Anterior cingulate cortex (tissue), 58 donors: ENCODE results near the gene RREB1.

Experiments used
- DNase-seq, 58 donors: peaks; one replicate each; lab custom pipeline; 2025; lab: John Stamatoyannopoulos, UW

The RREB1 gene

GRCh38 chr6:7183707-7184106 lies 75.9 kb downstream of the RREB1 start:
- no peak for DNase-seq

DNA sequence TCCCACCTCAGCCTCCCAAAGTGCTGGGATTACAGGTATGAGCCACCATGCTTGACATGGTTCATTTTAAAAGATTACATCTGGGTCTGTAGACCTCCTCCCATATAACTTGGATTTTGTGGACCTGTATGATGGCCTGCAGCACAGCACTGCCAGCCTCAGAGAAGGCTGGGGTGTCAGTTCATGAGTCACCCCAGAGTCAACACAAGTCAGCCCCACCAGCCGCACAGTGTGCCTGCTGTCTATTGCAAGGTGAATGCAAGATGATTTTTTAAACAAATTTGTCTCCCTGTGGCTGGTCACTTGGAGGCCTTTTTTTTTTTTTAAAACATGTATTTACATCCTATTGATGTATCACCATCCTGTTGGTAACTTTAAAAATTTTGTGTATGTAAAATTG lies 76.7 kb downstream of the RREB1 start:
- DNase-seq, result no peak

DNA sequence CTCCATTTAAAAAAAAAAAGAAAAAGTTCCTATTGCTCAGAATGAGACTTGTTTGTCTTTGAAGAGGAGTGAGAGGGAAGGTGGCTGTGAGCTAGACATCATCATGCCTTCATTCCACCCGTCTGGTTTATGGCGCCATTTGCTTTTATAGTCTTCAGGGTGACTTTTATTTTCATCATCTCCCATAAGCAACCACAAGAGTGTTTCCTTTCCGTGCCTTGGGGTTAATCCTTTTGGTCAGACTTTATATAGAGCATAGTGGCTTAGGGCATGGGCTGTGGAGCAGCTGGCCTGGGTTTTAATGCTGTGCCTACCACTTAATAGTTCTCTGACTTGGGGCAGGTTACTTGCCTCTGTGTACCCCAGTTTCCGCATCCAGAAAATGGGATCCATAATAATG lies 77.8 kb downstream of the RREB1 start:
- DNase-seq, result no peak

DNA sequence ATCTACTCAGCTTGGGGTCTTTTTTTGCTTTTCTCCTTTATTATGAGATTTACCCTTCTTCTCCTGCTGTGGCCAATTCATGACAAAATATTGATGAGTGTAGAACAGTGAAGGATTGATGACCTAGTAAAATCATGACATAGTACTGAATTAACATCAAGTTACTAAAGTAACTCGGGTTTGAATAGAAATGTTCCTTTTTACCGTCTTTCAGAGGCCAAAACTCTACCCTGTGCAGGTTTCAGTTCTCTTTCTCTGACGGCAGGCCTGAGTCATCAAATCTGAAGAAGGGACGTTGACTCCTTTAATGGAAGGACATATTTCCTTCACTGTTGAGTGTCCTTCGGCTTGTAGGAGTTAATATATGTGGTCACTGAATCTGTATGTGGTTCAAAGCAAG lies 80.7 kb downstream of the RREB1 start:
- DNase-seq, result no peak

GRCh38 chr6:7189101-7189758 lies 81.5 kb downstream of the RREB1 start:
- no peak for DNase-seq

DNA sequence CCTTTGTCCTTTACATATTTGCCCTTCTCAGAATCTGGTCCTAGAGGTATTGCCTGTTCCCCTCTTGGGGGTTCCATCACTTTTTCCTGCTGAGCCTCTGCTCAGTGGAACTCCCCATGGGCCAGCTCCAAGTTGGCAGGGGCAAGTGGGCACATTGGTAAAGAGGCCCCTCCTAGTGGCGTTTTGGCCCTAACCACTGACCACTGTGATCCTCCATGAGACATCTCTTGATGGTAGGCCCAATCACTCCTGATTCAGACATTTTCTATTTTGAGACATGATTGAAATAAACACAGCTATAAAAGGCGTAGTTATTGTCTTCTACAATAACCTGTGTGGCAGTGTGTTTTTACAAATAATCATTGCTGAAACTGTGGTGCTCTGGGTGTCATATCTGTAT lies 83.0 kb downstream of the RREB1 start:
- no peak for DNase-seq

DNA sequence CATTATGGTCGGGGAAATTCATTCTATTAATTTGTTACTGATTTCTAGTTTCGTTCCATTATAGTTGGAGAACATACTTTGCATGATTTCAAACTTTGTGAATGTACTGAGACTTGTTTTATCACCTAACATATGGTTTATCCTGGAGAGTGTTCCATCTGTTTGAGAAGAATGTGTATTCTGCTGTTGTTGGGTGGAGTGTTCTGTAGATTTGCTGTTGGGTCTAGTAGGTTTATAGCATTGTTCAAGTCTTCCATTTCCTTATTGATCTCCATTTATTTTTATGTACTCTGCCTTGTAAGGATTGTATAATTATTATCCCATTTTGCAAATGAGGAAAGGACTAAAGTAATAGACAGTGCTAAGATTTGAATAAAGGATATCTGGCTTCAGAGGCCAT lies 85.4 kb downstream of the RREB1 start:
- DNase-seq, result no peak

- no peak for DNase-seq
Measured at GRCh38 chr6:7194657-7195056, 86.9 kb downstream of the RREB1 start.

DNA sequence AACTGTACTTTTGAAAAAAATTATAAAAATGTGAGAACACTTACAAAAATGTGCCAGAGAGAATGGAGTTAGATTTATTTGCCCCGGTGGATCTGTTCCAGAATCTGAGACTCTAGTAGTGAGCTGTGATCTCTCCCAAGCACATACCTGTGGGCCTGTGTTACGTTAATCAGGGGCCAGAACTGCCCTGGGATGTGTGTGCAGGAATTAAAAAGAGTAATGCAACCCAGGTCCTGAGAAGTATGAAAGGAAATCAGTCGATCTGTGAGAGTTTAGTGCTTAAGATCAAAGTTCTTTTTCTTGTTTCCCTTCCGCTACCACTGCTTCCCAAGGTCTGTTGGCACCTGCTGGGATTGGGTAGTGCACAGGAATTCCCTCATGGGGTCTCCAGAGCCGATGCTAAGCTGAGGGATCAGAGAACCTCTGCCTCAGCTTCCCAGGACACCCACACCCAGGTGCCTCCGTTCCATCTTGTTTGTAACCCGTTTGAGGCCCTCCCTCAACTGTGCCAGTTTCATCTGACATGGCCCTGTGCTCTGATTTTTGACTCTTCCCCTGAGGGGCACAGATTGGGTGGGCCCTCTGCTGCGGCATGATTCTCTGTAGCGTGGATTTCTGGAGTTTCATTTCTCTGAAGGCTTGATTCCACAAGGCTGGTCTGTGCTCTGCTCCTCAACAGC lies 87.7 kb downstream of the RREB1 start:
- no peak for DNase-seq

DNA sequence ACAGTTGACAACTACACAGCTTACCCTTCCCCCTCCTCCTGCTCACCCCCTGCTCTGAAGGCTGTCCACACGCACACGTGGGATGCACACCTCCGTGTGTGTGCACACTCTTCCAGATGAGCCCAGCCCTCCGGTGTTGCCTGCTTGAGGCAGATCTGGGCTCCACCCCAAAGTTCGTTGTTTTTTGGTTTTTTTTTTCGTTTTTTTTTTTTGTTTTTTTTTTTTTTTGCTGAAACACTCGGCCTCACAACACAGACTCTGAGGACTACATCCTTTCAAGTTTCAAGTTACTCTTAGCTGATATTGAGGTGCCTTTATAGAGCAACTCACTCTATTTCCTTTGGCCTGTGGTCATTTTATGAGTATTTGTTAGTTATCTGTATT lies 88.2 kb downstream of the RREB1 start:
- no peak for DNase-seq

DNA sequence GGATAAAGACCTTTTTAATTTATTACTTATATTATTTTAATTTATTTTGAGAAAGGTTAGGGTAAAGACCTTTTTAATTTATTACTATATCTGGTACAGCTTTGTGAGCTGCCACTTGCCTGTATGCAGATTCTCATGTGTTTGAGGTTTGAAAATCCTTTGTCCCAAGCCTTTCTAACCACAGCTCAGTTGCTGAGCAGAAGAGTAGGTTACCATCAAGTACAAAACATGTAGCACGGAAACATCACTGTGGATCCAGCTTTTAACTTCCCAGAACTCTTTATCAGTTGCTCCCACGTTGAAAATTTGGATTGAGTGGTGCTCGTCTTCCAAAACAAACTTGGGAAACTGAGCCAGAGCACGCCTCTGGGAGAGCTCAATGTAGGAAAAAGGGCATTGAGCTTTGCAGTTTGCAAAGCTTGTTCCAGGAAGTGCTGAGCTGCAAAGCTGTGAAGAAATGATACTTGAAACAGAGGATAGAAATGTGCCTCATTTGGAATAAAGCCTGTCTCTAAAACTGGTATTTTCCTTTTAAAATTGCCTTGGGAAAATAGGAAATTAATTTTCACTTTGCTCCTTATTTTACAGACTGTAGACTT lies 89.0 kb downstream of the RREB1 start:
- DNase-seq, result no peak

GRCh38 chr6:7197747-7198146 lies 90.0 kb downstream of the RREB1 start:
- DNase-seq, result no peak

GRCh38 chr6:7198833-7199800 lies 91.4 kb downstream of the RREB1 start:
- no peak for DNase-seq

DNA sequence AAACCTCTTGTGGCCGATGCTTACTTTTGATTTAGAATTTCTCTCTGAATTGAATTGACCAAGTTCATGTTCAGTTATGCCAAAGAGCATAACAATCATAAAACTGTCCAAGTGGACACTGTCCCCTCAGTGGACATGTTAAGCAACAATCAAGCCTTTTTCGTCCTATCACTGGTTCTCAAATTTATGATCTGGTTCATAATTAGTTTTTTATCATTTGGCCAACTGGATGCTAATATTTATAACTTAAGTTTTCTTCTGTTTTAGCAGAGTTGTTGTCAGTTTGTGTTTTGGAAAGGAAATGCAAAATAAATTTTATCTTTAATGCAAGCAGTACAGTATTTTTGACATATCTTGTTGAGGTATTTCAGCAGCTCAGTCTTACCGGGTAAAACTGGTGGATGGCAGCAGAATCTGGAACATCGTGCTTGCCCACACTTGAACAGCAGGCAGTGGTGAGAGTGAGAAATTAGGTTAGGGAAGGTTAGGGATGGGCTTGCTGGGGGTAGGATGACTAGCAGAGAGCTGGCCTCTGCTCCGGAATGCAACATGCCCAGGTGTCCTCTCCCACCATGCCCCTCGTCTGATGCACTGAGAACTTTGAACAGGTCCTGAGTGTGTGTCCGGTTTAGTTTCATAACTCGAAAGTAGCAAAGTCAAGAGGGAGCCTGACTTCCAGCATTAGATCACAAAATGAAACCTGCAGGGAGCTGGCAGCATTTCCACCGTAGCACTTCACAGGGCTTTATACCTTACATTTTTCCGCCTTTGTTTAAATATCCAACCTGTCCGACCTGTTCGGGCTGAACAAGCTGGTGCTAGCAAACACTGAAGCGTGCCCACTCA lies 93.1 kb downstream of the RREB1 start:
- no peak for DNase-seq

DNA sequence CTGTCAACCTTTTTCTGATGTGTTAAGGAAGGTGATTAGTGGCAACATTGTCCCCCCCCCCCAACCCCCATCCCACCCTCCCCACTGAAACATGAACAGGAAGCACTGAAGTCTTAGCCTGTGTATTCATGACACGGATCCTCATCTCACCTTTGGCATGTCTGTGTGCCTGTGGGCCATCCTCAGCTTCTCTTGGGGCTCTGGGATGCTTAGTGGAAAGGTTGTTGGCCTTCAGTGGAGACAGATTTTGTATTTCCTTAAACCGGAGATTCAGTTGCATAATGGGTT lies 93.6 kb downstream of the RREB1 start:
- DNase-seq, result no peak

DNA sequence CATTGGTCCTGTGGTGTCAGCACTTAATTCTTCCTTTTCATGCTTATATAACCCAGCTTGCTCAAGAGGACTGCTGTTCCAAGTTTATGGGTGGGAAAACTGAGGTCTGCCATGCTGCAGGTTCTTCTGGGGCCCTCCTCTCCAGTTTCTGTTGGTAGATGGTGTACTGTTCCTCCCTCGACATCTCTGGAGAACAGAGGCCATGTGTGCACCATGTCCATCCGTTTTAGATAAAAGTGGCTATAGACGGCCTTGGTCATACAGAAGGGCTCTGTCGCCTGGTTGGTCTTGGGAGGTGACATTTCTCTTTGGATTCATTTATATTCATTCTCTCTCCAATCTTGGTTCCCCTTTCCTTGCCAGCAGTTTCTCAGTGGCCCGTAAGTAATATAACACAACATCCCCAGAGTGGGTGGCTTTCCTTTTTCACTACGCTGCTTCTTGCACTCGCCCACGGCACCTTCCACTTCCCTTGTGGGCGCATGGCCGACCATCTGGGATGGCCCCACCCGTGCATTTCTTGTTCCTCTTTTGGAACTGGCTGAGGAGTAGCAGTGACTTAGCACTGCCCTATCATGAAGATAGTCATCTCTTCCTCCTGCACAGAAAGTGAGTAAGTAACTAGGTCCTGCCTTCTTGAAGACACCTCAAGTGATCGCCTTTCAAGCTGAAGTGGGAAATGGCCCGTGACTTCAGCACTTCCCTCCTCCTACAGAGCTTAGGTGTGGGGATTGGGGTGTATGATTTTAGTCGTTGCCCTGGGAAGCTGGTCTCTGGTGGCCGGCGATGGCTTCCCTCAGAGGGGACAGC lies 94.2 kb downstream of the RREB1 start:
- peak in 55 of 58 donors; percentile 2 to 85 (median 45) for DNase-seq

DNA sequence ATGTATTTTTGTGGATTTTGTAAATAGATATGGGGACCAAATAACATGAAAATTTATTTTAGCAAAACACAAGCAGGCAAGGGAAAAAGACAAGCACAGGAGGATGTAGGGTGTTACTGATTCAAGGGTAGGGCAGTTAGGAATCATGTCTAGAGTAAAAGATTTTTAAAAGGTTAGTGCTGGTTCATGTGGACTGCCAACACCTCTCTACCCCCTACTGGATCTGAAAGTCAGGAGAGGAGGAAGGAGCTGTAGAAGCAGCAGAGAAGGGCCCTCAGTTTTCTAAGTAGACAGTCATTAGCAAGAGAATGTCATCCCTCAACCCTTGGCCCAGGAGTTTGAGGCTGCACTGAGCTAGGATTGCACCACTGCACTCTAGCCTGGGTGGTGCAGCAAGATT lies 95.2 kb downstream of the RREB1 start:
- DNase-seq, result no peak

DNA sequence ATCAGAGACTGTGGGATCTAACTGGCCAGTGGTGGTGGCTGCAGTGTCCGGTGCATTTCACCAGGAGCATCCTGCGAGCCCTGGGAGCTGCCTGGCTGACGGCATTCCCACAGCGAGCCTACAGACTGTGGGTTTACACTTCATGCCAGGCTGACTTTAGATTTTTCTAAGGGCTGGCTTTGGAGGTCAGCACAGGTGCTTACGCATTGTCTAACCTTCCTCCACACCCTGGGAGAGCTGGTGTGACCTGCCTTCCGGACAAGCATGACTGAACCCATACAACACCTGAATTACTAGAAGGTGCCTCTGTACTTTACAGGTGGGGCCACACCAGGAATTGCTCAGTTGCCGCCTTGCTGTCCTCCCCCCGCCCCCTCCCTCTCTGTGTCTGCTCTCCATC lies 96.2 kb downstream of the RREB1 start:
- no peak for DNase-seq

GRCh38 chr6:7204726-7205125 lies 97.0 kb downstream of the RREB1 start:
- DNase-seq, result no peak
